ENCODE measurements around the gene AUTS2. TPM values are rescaled to one million over a fixed set of nuclear protein-coding genes. Genes with fewer than 3 reads are reported as not detected.

AUTS2 gene
- total and polyA plus RNA-seq, 4 experiments from 2014 or later = 3.4 to 35.2 (median 25.5) TPM

DNA sequence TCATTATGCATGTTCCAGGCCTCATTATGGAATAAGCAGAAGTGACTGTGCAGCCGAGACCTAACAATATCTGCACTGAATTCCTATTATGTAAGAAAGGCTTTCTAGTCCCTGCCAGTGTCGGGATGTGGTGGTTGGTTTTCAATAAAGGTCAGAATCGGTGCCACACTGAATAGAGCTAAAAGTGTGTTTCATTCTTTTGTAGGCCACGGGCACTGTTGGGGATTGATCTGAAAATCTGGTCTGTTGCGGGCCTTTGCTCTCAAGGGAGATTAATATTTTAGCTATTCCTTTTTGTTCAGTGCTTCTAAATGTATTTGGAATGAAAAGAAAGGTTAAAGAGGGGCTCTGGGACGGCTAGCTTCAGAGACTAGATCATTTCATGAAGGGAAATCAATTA is 974.3 kb downstream of the AUTS2 start:
- Mint-ChIP-seq H3K27me3 (no peaks in the 10 kb centered on the region), H3K4me3 (no peak overlapping the region), H3K4me1 (peaks cover 0 to 3% (median 0%) of the 10 kb centered on the region in 4 donors), H3K27ac (no peak overlapping the region), H3K9me3 (peaks cover 0 to 3% (median 0%) of the 10 kb centered on the region in 8 donors), H3K36me3 (no peaks in the 10 kb centered on the region)
- Histone ChIP-seq H3K4me1 (ENCODE audit: insufficient read depth, low read length) (no peaks in the 10 kb centered on the region), H3K4me3 (ENCODE audit: low read length in 2 of 2) (no peak overlapping the region), H3K9me3 (ENCODE audit: control insufficient read depth in 1 of 2, low read length in 2 of 2) (no peaks in the 10 kb centered on the region), H3K27ac (ENCODE audit: low read depth, low read length) (no peak overlapping the region), H3K27me3 (ENCODE audit: insufficient read depth, low read length) (no peaks in the 10 kb centered on the region), H3K36me3 (ENCODE audit: insufficient read depth, low read length) (no peaks in the 10 kb centered on the region)
- DNase-seq = no peak
- ChIA-PET CTCF (ENCODE audit: partially characterized antibody) (no interaction called here), POLR2A (ENCODE audit: partially characterized antibody) (no interaction called here)
- intact Hi-C loops (cut with micrococcal nuclease) = no loop called here

DNA sequence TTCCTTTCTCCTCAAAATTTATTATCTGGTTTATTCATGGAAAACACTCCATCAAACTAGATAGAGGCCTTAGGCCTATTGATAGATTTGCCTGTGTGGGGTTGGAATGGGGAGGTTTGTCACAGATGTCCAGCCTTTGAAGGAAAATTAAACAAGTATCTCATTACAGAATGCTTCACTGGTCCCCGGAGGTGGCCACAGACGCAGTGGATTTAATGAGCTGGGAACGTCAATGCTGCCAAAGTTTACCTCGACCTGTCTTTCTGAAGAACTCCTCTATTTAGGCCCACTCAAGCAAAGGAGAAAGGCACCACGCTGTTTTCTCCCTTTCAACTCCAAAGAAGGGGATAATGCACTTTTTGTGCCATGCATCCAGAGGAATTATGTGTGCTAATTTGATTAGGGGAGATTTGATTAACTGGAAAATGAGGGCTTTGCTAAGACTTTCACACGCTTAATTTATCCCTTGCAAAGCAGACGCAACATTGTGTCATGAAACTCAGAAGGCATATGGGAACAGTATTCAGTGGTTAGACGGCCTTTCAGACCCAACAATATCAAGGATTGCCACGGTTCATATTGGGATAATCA is 974.9 kb downstream of the AUTS2 start:
- H3K36me3 ChIP-seq (ENCODE audit: insufficient read depth, low read length) = no peaks in the 10 kb centered on the region
- POLR2A ChIA-PET (ENCODE audit: partially characterized antibody) = no interaction called here
- intact Hi-C loops (cut with micrococcal nuclease) = no loop called here

GRCh38 chr7:70573696-70574095 is 975.4 kb downstream of the AUTS2 start:
- Histone ChIP-seq H3K27ac (ENCODE audit: low read depth, low read length) (no peak overlapping the region), H3K36me3 (ENCODE audit: insufficient read depth, low read length) (no peaks in the 10 kb centered on the region), H3K4me3 (ENCODE audit: low read length in 2 of 2) (no peak overlapping the region), H3K27me3 (ENCODE audit: insufficient read depth, low read length) (no peaks in the 10 kb centered on the region), H3K9me3 (ENCODE audit: control insufficient read depth in 1 of 2, low read length in 2 of 2) (no peaks in the 10 kb centered on the region), H3K4me1 (ENCODE audit: insufficient read depth, low read length) (no peaks in the 10 kb centered on the region)
- ChIA-PET POLR2A (ENCODE audit: partially characterized antibody) (no interaction called here), CTCF (ENCODE audit: partially characterized antibody) (no interaction called here)
- Mint-ChIP-seq H3K4me1 (peaks cover 0 to 3% (median 0%) of the 10 kb centered on the region in 4 donors), H3K36me3 (no peaks in the 10 kb centered on the region), H3K4me3 (no peak overlapping the region), H3K27me3 (no peaks in the 10 kb centered on the region), H3K27ac (no peak overlapping the region), H3K9me3 (peaks cover 0 to 6% (median 0%) of the 10 kb centered on the region in 8 donors)
- intact Hi-C loops (cut with micrococcal nuclease) = no loop called here
- no peak for DNase-seq

More for the DNA sequence above, 974.9 kb downstream of the AUTS2 start:
- Mint-ChIP-seq H3K27me3 (no peaks in the 10 kb centered on the region), H3K4me3 (no peak overlapping the region), H3K27ac (no peak overlapping the region), H3K4me1 (peaks cover 0 to 3% (median 0%) of the 10 kb centered on the region in 4 donors), H3K36me3 (no peaks in the 10 kb centered on the region), H3K9me3 (peaks cover 0 to 4% (median 0%) of the 10 kb centered on the region in 8 donors)
- DNase-seq = no peak
- no peaks in the 10 kb centered on the region for H3K4me1 ChIP-seq (ENCODE audit: insufficient read depth, low read length)
- CTCF ChIA-PET (ENCODE audit: partially characterized antibody) = no interaction called here
- H3K27ac ChIP-seq (ENCODE audit: low read depth, low read length) = no peak overlapping the region
- no peak overlapping the region for H3K4me3 ChIP-seq (ENCODE audit: low read length in 2 of 2)
- H3K9me3 ChIP-seq (ENCODE audit: control insufficient read depth in 1 of 2, low read length in 2 of 2) = no peaks in the 10 kb centered on the region
- no peaks in the 10 kb centered on the region for H3K27me3 ChIP-seq (ENCODE audit: insufficient read depth, low read length)

DNA sequence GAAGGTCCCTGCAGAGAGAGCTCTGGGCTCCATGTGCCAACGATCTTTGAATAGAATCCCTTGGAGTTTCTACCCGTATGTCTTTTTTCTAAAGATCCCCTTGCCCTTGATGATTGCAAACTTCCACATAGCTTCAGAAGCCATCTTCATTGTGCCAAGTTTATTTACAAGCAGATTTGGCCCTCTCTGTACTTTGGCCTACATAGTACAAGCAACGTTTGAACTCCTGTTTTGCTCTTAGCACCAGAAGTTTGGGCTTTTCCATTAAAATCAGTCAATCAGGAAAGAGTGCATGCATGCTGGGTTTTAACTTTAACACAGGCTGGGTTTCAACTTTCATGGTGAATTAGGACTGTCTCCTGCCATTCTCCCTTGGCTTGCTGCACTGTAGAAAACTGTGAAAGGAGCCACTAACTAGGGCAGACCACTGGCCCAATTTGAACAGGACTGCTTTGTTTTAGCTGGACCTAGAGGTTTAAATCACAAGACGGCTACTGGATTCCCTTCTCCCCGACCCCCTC is 976.1 kb downstream of the AUTS2 start:
- Histone ChIP-seq H3K36me3 (ENCODE audit: insufficient read depth, low read length) (no peaks in the 10 kb centered on the region), H3K4me1 (ENCODE audit: insufficient read depth, low read length) (no peaks in the 10 kb centered on the region), H3K4me3 (ENCODE audit: low read length in 2 of 2) (no peak overlapping the region), H3K27me3 (ENCODE audit: insufficient read depth, low read length) (no peaks in the 10 kb centered on the region), H3K9me3 (ENCODE audit: control insufficient read depth in 1 of 2, low read length in 2 of 2) (no peaks in the 10 kb centered on the region), H3K27ac (ENCODE audit: low read depth, low read length) (no peak overlapping the region)
- no peak overlapping the region for H3K27ac Mint-ChIP-seq
- peaks cover 0 to 6% (median 0%) of the 10 kb centered on the region in 8 donors for H3K9me3 Mint-ChIP-seq
- ChIA-PET POLR2A (ENCODE audit: partially characterized antibody) (no interaction called here), CTCF (ENCODE audit: partially characterized antibody) (no interaction called here)
- peaks cover 0 to 3% (median 0%) of the 10 kb centered on the region in 4 donors for H3K4me1 Mint-ChIP-seq
- intact Hi-C loops (cut with micrococcal nuclease) = no loop called here
- no peaks in the 10 kb centered on the region for H3K36me3 Mint-ChIP-seq
- DNase-seq = no peak
- no peak overlapping the region for H3K4me3 Mint-ChIP-seq
- H3K27me3 Mint-ChIP-seq = no peaks in the 10 kb centered on the region

DNA sequence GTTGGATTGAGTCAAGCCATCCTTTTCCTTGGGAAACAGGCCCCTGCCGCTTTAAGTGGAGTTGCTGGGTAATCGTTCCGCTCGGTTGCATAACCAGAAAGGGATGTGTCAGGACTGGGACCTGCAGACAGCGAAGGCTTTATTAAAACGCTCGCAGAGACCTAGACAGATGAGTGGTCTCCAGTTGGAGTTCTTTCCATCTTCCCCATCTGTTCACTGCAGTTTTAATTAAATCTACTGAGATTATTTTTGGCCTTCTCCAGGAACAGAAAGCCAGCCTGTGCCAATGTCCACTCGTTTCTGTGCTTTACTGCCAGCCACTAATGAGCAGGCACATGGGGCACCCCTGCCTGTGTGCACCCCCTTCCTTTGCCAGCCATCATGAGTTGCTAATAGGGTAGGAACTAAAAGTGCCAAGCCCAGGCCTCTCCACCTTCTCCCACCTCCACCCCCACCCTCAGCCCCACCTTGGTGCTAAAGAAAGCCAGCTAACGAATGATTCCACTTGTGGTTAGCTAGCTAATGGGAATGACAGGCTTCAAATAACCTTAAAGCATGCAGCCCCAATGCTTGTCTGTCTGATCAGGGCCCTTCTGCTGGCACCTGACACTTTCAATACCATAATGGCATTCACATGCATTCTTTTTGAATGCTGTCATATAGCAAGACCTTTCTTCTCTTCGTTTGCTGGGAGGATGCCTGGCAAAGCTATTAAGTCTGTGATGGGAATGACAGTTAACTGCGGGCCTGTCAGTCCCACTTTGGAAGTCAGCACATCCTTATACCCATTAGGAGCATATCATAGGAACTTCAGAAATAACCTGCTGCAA is 976.9 kb downstream of the AUTS2 start:
- no peaks in the 10 kb centered on the region for H3K36me3 ChIP-seq (ENCODE audit: insufficient read depth, low read length)
- Mint-ChIP-seq H3K4me1 (peaks cover 0 to 3% (median 0%) of the 10 kb centered on the region in 4 donors), H3K36me3 (no peaks in the 10 kb centered on the region), H3K27me3 (no peaks in the 10 kb centered on the region), H3K4me3 (no peak overlapping the region), H3K27ac (no peak overlapping the region), H3K9me3 (peaks cover 0 to 6% (median 0%) of the 10 kb centered on the region in 8 donors)
- intact Hi-C loops (cut with micrococcal nuclease) = no loop called here
- H3K4me3 ChIP-seq (ENCODE audit: low read length in 2 of 2) = no peak overlapping the region
- H3K4me1 ChIP-seq (ENCODE audit: insufficient read depth, low read length) = no peaks in the 10 kb centered on the region
- H3K9me3 ChIP-seq (ENCODE audit: control insufficient read depth in 1 of 2, low read length in 2 of 2) = no peaks in the 10 kb centered on the region
- H3K27ac ChIP-seq (ENCODE audit: low read depth, low read length) = no peak overlapping the region
- no peaks in the 10 kb centered on the region for H3K27me3 ChIP-seq (ENCODE audit: insufficient read depth, low read length)
- ChIA-PET CTCF (ENCODE audit: partially characterized antibody) (no interaction called here), POLR2A (ENCODE audit: partially characterized antibody) (no interaction called here)
- DNase-seq = no peak

DNA sequence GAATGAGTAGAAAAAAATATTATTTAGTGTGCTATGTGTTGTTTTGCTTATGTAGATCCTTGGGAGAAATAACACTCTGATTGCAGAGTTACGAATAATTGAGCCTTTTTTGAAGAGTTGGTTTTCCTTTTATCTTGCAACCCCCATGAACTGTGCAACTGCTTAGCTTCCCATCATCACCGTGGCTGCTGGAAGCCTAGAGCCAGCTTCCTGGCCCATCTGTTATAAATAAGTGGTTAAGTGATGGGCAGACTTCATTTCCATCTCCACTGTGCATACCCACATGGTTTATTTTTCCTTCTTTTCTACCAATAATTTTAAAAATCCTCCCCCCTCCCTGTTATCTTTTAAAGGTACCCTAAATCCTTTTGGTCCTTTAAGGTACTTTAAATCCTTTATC is 978.8 kb downstream of the AUTS2 start:
- CTCF ChIA-PET (ENCODE audit: partially characterized antibody) = no interaction called here
- Histone ChIP-seq H3K9me3 (ENCODE audit: control insufficient read depth in 1 of 2, low read length in 2 of 2) (no peaks in the 10 kb centered on the region), H3K27me3 (ENCODE audit: insufficient read depth, low read length) (no peaks in the 10 kb centered on the region), H3K36me3 (ENCODE audit: insufficient read depth, low read length) (no peaks in the 10 kb centered on the region), H3K4me3 (ENCODE audit: low read length in 2 of 2) (no peak overlapping the region), H3K4me1 (ENCODE audit: insufficient read depth, low read length) (no peaks in the 10 kb centered on the region), H3K27ac (ENCODE audit: low read depth, low read length) (no peak overlapping the region)
- Mint-ChIP-seq H3K27ac (no peak overlapping the region), H3K4me1 (no peaks in the 10 kb centered on the region), H3K9me3 (peaks cover 0 to 4% (median 0%) of the 10 kb centered on the region in 8 donors), H3K4me3 (no peak overlapping the region), H3K27me3 (no peaks in the 10 kb centered on the region), H3K36me3 (no peaks in the 10 kb centered on the region)
- POLR2A ChIA-PET (ENCODE audit: partially characterized antibody) = no interaction called here
- intact Hi-C loops (cut with micrococcal nuclease) = no loop called here
- DNase-seq = no peak

- Histone ChIP-seq H3K36me3 (ENCODE audit: insufficient read depth, low read length) (no peaks in the 10 kb centered on the region), H3K27me3 (ENCODE audit: insufficient read depth, low read length) (no peaks in the 10 kb centered on the region), H3K9me3 (ENCODE audit: control insufficient read depth in 1 of 2, low read length in 2 of 2) (no peaks in the 10 kb centered on the region), H3K4me1 (ENCODE audit: insufficient read depth, low read length) (no peaks in the 10 kb centered on the region), H3K27ac (ENCODE audit: low read depth, low read length) (no peak overlapping the region), H3K4me3 (ENCODE audit: low read length in 2 of 2) (no peak overlapping the region)
- no peak overlapping the region for H3K27ac Mint-ChIP-seq
- DNase-seq = no peak
- no peaks in the 10 kb centered on the region for H3K4me1 Mint-ChIP-seq
- H3K9me3 Mint-ChIP-seq = peaks cover 0 to 4% (median under 1%) of the 10 kb centered on the region in 8 donors
- intact Hi-C loops (cut with micrococcal nuclease) = no loop called here
- CTCF ChIA-PET (ENCODE audit: partially characterized antibody) = no interaction called here
- no peaks in the 10 kb centered on the region for H3K36me3 Mint-ChIP-seq
- POLR2A ChIA-PET (ENCODE audit: partially characterized antibody) = no interaction called here
- H3K4me3 Mint-ChIP-seq = peak overlapping the region in 1 of 8 donors; percentile 20
- H3K27me3 Mint-ChIP-seq = no peaks in the 10 kb centered on the region
Measured at GRCh38 chr7:70578131-70578530, 979.9 kb downstream of the AUTS2 start.

All from CD4-positive, alpha-beta memory T cell (primary cell).